Prostate gland (tissue), 2 donors: ENCODE data around the gene TMEM69.

Experiments
- POLR2A ChIP-seq: fragments of 450-650 bp; IDR thresholded peaks from one replicate; pipeline ENCODE4 v1.6.1; 2016; ENCODE audit warnings: antibody characterized with exemption, mild to moderate bottlenecking
- POLR2AphosphoS5 ChIP-seq: sonication (generic); formaldehyde crosslinking; IDR thresholded peaks from one replicate; pipeline ENCODE4 v1.6.1; 2017; ENCODE audit warnings: antibody characterized with exemption
- TF ChIP-seq, protein P1 (sequence below), 4 experiments: fragments of 200-600 bp in 2 of 4; fragments of 450-650 bp in 2 of 4; sonication (generic) in 2 of 4; IDR thresholded peaks; 1 replicate in 3 of 4; 2 replicates in 1 of 4; pipeline ENCODE4 v1.5.1; 2016 to 2019; ENCODE audit warnings: antibody characterized with exemption in 4 of 4, mild to moderate bottlenecking in 2 of 4, moderate library complexity in 2 of 4

- TF ChIP-seq POLR2A (no peak), POLR2AphosphoS5 (no peak)
- TF ChIP-seq, protein P1, sequence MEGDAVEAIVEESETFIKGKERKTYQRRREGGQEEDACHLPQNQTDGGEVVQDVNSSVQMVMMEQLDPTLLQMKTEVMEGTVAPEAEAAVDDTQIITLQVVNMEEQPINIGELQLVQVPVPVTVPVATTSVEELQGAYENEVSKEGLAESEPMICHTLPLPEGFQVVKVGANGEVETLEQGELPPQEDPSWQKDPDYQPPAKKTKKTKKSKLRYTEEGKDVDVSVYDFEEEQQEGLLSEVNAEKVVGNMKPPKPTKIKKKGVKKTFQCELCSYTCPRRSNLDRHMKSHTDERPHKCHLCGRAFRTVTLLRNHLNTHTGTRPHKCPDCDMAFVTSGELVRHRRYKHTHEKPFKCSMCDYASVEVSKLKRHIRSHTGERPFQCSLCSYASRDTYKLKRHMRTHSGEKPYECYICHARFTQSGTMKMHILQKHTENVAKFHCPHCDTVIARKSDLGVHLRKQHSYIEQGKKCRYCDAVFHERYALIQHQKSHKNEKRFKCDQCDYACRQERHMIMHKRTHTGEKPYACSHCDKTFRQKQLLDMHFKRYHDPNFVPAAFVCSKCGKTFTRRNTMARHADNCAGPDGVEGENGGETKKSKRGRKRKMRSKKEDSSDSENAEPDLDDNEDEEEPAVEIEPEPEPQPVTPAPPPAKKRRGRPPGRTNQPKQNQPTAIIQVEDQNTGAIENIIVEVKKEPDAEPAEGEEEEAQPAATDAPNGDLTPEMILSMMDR (IDR thresholded peaks at IDR 0.05): no peak
These were observed 3.6 kb upstream of the TMEM69 start for GRCh38 chr1:45684402-45684801.
